K562 (cell line): ENCODE measurements around the gene ITM2B.

Source experiments
- BRCA1 ChIP-seq, 2 experiments: fragments of 450-650 bp in 1 of 2; sonication (generic) in 1 of 2; formaldehyde crosslinking in 1 of 2; IDR thresholded peaks; 2 replicates each; pipeline versions ENCODE4 v1.5.0 to v1.6.1; 2017 to 2020; ENCODE audit warnings: mild to moderate bottlenecking in 1 of 2, missing genetic modification reagents in 1 of 2
- CBX3 ChIP-seq, 2 experiments: IDR thresholded peaks; 1 replicate in 1 of 2; 2 replicates in 1 of 2; pipeline ENCODE4 v1.6.1; 2012; ENCODE audit warnings: inconsistent platforms in 2 of 2, low read length in 2 of 2, borderline replicate concordance in 1 of 2, control low read depth in 1 of 2
- GABPA ChIP-seq: fragments of 200-800 bp; sonication (Bioruptor generic); conservative IDR thresholded peaks from 2 replicates; pipeline ENCODE4 v1.6.1; 2016; ENCODE audit warnings: low read depth, missing genetic modification characterization, missing compliant biosample characterization
- GABPB1 ChIP-seq: sonication (generic); formaldehyde crosslinking; IDR thresholded peaks from 2 replicates; pipeline ENCODE4 v1.8.0; 2022; ENCODE audit warnings: mild to moderate bottlenecking, missing genetic modification reagents
- NFE2 ChIP-seq: IDR thresholded peaks from 2 replicates; pipeline ENCODE4 v1.6.1; 2014; ENCODE audit warnings: antibody characterized with exemption, low read depth
- PRMT5 ChIP-seq: sonication (generic); formaldehyde crosslinking; IDR thresholded peaks from 2 replicates; pipeline ENCODE4 v1.5.0; 2020; ENCODE audit warnings: missing genetic modification reagents
- RAD21 ChIP-seq, 2 experiments: fragments of 250-450 bp in 1 of 2; fragments of 450-650 bp in 1 of 2; sonication (Bioruptor Pico) in 1 of 2; formaldehyde crosslinking in 1 of 2; IDR thresholded peaks in 1 of 2; conservative IDR thresholded peaks in 1 of 2; 2 replicates each; pipeline versions ENCODE4 v1.4.0 to v1.8.0; 2020 to 2022; ENCODE audit warnings: mild to moderate bottlenecking in 2 of 2, moderate library complexity in 1 of 2
- SP1 ChIP-seq: sonication (generic); formaldehyde crosslinking; IDR thresholded peaks from 2 replicates; pipeline ENCODE4 v1.8.1; 2022; ENCODE audit warnings: mild to moderate bottlenecking, missing genetic modification reagents
- TGIF2 ChIP-seq: sonication (generic); formaldehyde crosslinking; IDR thresholded peaks from 2 replicates; pipeline ENCODE4 v1.8.1; 2022; ENCODE audit warnings: mild to moderate bottlenecking, missing genetic modification reagents, moderate library complexity
- WHSC1 ChIP-seq: IDR thresholded peaks from one replicate; pipeline ENCODE4 v1.6.1; 2012; ENCODE audit warnings: low read length, control low read depth, inconsistent platforms
- ZNF224 ChIP-seq: sonication (generic); formaldehyde crosslinking; IDR thresholded peaks from 2 replicates; pipeline ENCODE4 v1.8.0; 2022; ENCODE audit warnings: mild to moderate bottlenecking, missing genetic modification reagents
- ZNF24 ChIP-seq: fragments of 450-650 bp; IDR thresholded peaks from 2 replicates; pipeline ENCODE4 v1.6.1; 2016
- TF ChIP-seq, protein P1 (sequence below), 2 experiments: fragments of 450-650 bp; formaldehyde crosslinking in 1 of 2; IDR thresholded peaks; 2 replicates each; pipeline versions ENCODE4 v1.4.0 to v1.6.1; 2014 to 2020; ENCODE audit warnings: mild to moderate bottlenecking in 2 of 2, borderline replicate concordance in 1 of 2, low read depth in 1 of 2

DNA sequence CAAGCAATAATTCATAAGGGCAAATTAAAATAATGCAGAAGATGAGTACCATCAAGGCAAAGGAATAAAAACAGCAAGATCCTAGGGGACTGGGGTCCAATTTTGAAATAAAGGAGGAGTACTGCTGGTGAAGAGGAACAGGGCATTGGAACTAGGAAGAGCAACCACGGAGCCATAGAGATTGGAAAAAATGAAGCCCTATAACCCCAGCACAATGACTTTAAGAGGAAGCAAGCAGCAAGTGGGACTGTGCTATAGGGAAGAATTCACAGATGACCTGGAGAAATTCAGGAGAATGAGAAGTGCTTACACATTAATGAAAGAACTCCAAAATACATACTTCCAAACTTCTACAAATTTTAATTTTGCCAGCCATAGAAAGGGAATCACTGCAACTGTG is 44.9 kb upstream of the ITM2B start:
- no peak for TF ChIP-seq BRCA1 (IDR thresholded peaks at IDR 0.05)
- no peak for TF ChIP-seq BRCA1 (CRISPR knock-in tag; IDR thresholded peaks at IDR 0.05)
- TF ChIP-seq GABPA, result no peak
- TF ChIP-seq, protein P1, sequence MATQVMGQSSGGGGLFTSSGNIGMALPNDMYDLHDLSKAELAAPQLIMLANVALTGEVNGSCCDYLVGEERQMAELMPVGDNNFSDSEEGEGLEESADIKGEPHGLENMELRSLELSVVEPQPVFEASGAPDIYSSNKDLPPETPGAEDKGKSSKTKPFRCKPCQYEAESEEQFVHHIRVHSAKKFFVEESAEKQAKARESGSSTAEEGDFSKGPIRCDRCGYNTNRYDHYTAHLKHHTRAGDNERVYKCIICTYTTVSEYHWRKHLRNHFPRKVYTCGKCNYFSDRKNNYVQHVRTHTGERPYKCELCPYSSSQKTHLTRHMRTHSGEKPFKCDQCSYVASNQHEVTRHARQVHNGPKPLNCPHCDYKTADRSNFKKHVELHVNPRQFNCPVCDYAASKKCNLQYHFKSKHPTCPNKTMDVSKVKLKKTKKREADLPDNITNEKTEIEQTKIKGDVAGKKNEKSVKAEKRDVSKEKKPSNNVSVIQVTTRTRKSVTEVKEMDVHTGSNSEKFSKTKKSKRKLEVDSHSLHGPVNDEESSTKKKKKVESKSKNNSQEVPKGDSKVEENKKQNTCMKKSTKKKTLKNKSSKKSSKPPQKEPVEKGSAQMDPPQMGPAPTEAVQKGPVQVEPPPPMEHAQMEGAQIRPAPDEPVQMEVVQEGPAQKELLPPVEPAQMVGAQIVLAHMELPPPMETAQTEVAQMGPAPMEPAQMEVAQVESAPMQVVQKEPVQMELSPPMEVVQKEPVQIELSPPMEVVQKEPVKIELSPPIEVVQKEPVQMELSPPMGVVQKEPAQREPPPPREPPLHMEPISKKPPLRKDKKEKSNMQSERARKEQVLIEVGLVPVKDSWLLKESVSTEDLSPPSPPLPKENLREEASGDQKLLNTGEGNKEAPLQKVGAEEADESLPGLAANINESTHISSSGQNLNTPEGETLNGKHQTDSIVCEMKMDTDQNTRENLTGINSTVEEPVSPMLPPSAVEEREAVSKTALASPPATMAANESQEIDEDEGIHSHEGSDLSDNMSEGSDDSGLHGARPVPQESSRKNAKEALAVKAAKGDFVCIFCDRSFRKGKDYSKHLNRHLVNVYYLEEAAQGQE (IDR thresholded peaks at IDR 0.05; ENCODE audit: borderline replicate concordance), result no peak
- TF ChIP-seq, protein P1 (CRISPR knock-in tag; IDR thresholded peaks at IDR 0.05; ENCODE audit: low read depth), result no peak
- TF ChIP-seq RAD21 (CRISPR knock-in tag; conservative IDR thresholded peaks at IDR 0.05 in 1 of 2, IDR thresholded peaks at IDR 0.05 in 1 of 2), result no peak
- no peak for TF ChIP-seq WHSC1
- no peak for TF ChIP-seq NFE2
- no peak for TF ChIP-seq SP1 (CRISPR knock-in tag)
- no peak for TF ChIP-seq CBX3 (IDR thresholded peaks at IDR 0.05; ENCODE audit: borderline replicate concordance in 1 of 2, low read length in 2 of 2)
- no peak for TF ChIP-seq ZNF24
- TF ChIP-seq PRMT5 (CRISPR knock-in tag), result no peak
- no peak for TF ChIP-seq TGIF2 (CRISPR knock-in tag)
- TF ChIP-seq ZNF224 (CRISPR knock-in tag), result no peak
- TF ChIP-seq GABPB1 (CRISPR knock-in tag), result no peak
